Esophagus squamous epithelium (tissue), 4 donors: ENCODE results near the gene TMEM132D.

ENCODE experiments used
- CTCF ChIP-seq, 6 experiments: fragments of 450-650 bp in 4 of 6; fragments of 200-600 bp in 2 of 6; sonication (generic) in 2 of 6; IDR thresholded peaks; one replicate each; pipeline ENCODE4 v1.5.1; 2016 to 2019; ENCODE audit warnings: antibody characterized with exemption in 6 of 6, mild to moderate bottlenecking in 4 of 6, moderate library complexity in 4 of 6
- POLR2A ChIP-seq, 4 donors: fragments of 450-650 bp; IDR thresholded peaks; one replicate each; pipeline ENCODE4 v1.6.1; 2017; ENCODE audit warnings: antibody characterized with exemption in 4 of 4, mild to moderate bottlenecking in 4 of 4, moderate library complexity in 3 of 4

- TF ChIP-seq CTCF (IDR thresholded peaks at IDR 0.05) (no peak), POLR2A (IDR thresholded peaks at IDR 0.05) (no peak)
Measured at GRCh38 chr12:129870136-129870535, 33.7 kb downstream of the TMEM132D start.
